ENCODE results near the gene RPUSD4. TPM values are rescaled to one million over a fixed set of nuclear protein-coding genes. Genes with fewer than 3 reads are reported as not detected.

The RPUSD4 gene
- total and polyA plus RNA-seq, 9 of the 15 experiments (the other 6 are each of a cell fraction or from before 2014, with no cell fraction given) = 27.4 to 56.2 (median 44.6) TPM

GRCh38 chr11:126167488-126167887, 44.0 kb downstream of the RPUSD4 start:
- Histone ChIP-seq H3K9ac (ENCODE audit: insufficient read depth in 1 of 2, low read depth in 2 of 2, low read length in 2 of 2) (no peak overlapping the region), H3K36me3 (ENCODE audit: control insufficient read depth, insufficient read depth, low read length) (no peaks in the 10 kb centered on the region), H3K9me3 (replicated peaks; ENCODE audit: control insufficient read depth, insufficient read depth, low read depth, low read length) (no peaks in the 10 kb centered on the region), H3K27me3 (ENCODE audit: control insufficient read depth in 2 of 2, insufficient read depth in 2 of 2, low read length in 2 of 2) (peaks cover 48 to 63% of the 10 kb centered on the region in 2 experiments), H3K27ac (ENCODE audit: extremely low read depth, low read depth, low read length) (no peak overlapping the region), H3K9me1 (ENCODE audit: control insufficient read depth, insufficient read depth, low read length) (no peaks in the 10 kb centered on the region), H2AFZ (ENCODE audit: low read depth, low read length) (no peak overlapping the region), H3K4me2 (ENCODE audit: insufficient read depth, low read length) (no peak overlapping the region), H3K4me3 (no peak overlapping the region), H3K79me2 (ENCODE audit: control insufficient read depth, insufficient read depth, low read length) (no peaks in the 10 kb centered on the region), H3K4me1 (replicated peaks in 1 of 2; ENCODE audit: control insufficient read depth in 2 of 2, insufficient read depth in 2 of 2, low read length in 2 of 2) (peaks cover 0 to 8% of the 10 kb centered on the region in 2 experiments; a peak in 2 of 5 replicates), H4K20me1 (replicated peaks; ENCODE audit: control insufficient read depth, insufficient read depth, low read length) (no peaks in the 10 kb centered on the region)
- ChIA-PET CTCF (ENCODE audit: low intra/inter-chr PET ratio) (no interaction called here), POLR2A (interaction anchor here (0.8 kb wide), 1 partner anchor 16 kb away, joined by 4 read pairs; no protein-coding TSS in a partner anchor)
- in situ Hi-C loops (cut with MboI) = no loop called here
- no peak for ATAC-seq
- FAIRE-seq = no peak
- DNase-seq (ENCODE audit: extremely low read depth in 1 of 4, low spot score in 3 of 4) = no peak
- intact Hi-C loops (cut with micrococcal nuclease) = no loop called here
- WGBS (ENCODE audit: insufficient coverage, low coverage, missing lambda C conversion rate) = 5% methylated on average over 2 of the region's 2 CpGs
- no TSS peak for BruUV-seq (replicated peaks)
- TF ChIP-seq KLF10 (CRISPR knock-in tag; IDR thresholded peaks at IDR 0.05) (no peak), ZFP1 (CRISPR knock-in tag; IDR thresholded peaks at IDR 0.05) (no peak), NCOA1 (IDR thresholded peaks at IDR 0.05; ENCODE audit: low read depth) (no peak), OTX1 (CRISPR knock-in tag; IDR thresholded peaks at IDR 0.05) (no peak), SLC30A9 (CRISPR knock-in tag; IDR thresholded peaks at IDR 0.05) (no peak), NFIC (IDR thresholded peaks at IDR 0.05) (no peak), EP400 (IDR thresholded peaks at IDR 0.05) (no peak), ZNF217 (CRISPR knock-in tag; IDR thresholded peaks at IDR 0.05) (no peak), PREB (CRISPR knock-in tag; IDR thresholded peaks at IDR 0.05) (no peak), MYBL2 (IDR thresholded peaks at IDR 0.05; ENCODE audit: low read depth) (no peak), MYBL2 (CRISPR knock-in tag; IDR thresholded peaks at IDR 0.05; ENCODE audit: borderline replicate concordance) (no peak)

All from K562 (cell line).